ENCODE measurements around the gene LEO1. TPM values are rescaled to one million over a fixed set of nuclear protein-coding genes. Genes with fewer than 3 reads are reported as not detected.

LEO1 gene
- total and polyA plus RNA-seq, 10 of the 15 experiments (the other 5 are each of a cell fraction or from before 2014, with no cell fraction given), result 13.6 to 50.6 (median 32.4) TPM

- TF ChIP-seq E4F1 (IDR thresholded peaks at IDR 0.05; ENCODE audit: borderline replicate concordance, partially characterized antibody), result no peak
These were observed 19.6 kb upstream of the LEO1 start (continued) for GRCh38 chr15:51991141-51991540.

- Histone ChIP-seq H2AFZ (ENCODE audit: control insufficient read depth, low read depth, low read length) (peak overlapping the region; percentile 72), H3K27me3 (replicated peaks in 1 of 2; ENCODE audit: control insufficient read depth in 2 of 2, insufficient read depth in 2 of 2, low read length in 1 of 2) (no peaks in the 10 kb centered on the region), H3K27ac (ENCODE audit: control insufficient read depth, insufficient read depth) (peak overlapping the region; percentile 73; the same call in 1 of the 2 replicates), H4K20me1 (ENCODE audit: control insufficient read depth, insufficient read depth) (no peaks in the 10 kb centered on the region), H3K79me2 (ENCODE audit: control insufficient read depth, insufficient read depth, low read length) (no peaks in the 10 kb centered on the region), H3K4me3 (no peak overlapping the region), H3K4me2 (ENCODE audit: control insufficient read depth, insufficient read depth) (no peak overlapping the region), H3K4me1 (ENCODE audit: control insufficient read depth, insufficient read depth, low read length) (no peaks in the 10 kb centered on the region), H3K9me3 (replicated peaks; ENCODE audit: control insufficient read depth, insufficient read depth, low read length) (no peaks in the 10 kb centered on the region), H3K36me3 (ENCODE audit: control insufficient read depth in 2 of 2, insufficient read depth in 2 of 2, low read length in 1 of 2) (no peaks in the 10 kb centered on the region), H3K9ac (ENCODE audit: control insufficient read depth, insufficient read depth, low read length) (no peak overlapping the region)
- ChIA-PET SMC1A (ENCODE audit: uncharacterized antibody, unreplicated experiment) (interaction anchor here (0.8 to 1.3 kb wide), 2 partner anchors 87 to 97 kb away, joined by 3 to 5 read pairs; no protein-coding TSS in a partner anchor), RAD21 (ENCODE audit: unreplicated experiment) (interaction anchor here (0.8 kb wide), 1 partner anchor 100 kb away, joined by 3 read pairs; no protein-coding TSS in a partner anchor), CTCF (interaction anchor here (1.3 to 5.2 kb wide), 3 partner anchors 96 to 244 kb away, joined by 4 to 25 read pairs (median 9); no protein-coding TSS in a partner anchor), POLR2A (interaction anchor here (0.7 kb wide), 1 partner anchor 154 kb away, joined by 5 read pairs; no protein-coding TSS in a partner anchor)
- ATAC-seq (no peak), FAIRE-seq (no peak), DNase-seq (ENCODE audit: low read depth, low spot score) (no peak)
- intact Hi-C loops (cut with micrococcal nuclease; ENCODE audit: unreplicated experiment) (loop anchor here (1.0 to 5.0 kb wide), 6 partner anchors 24 to 240 kb away; no protein-coding TSS in a partner anchor), in situ Hi-C loops (cut with MboI) (no loop called here)
- BruUV-seq (replicated peaks), result no TSS peak
- TF ChIP-seq PKNOX1 (IDR thresholded peaks at IDR 0.05) (no peak), NR2F1 (conservative IDR thresholded peaks at IDR 0.05) (no peak), MAX (IDR thresholded peaks at IDR 0.05; ENCODE audit: low read depth, low read length) (no peak), ZNF592 (IDR thresholded peaks at IDR 0.05) (no peak), YY1 (IDR thresholded peaks at IDR 0.05; ENCODE audit: low read depth, low read length) (no peak), ELK1 (IDR thresholded peaks at IDR 0.05; ENCODE audit: low read depth, low read length) (no peak), ZBED1 (IDR thresholded peaks at IDR 0.05; ENCODE audit: borderline replicate concordance) (no peak)
These were observed 11.2 kb upstream of the LEO1 start for GRCh38 chr15:51982770-51983103.
